Glomerular visceral epithelial cell (primary cell): ENCODE data around the gene RNF222.
"Not testable (repeated sequence)": the region's sequence is repeated elsewhere in the genome, so short reads cannot be mapped to it uniquely, and the experiment has no call there.

Experiments
- DNase-seq: peaks from one replicate; pipeline ENCODE4 v3.0.0-alpha.2; 2016; ENCODE audit errors: extremely low spot score

Gene RNF222

GRCh38 chr17:8410883-8411238, 13.2 kb upstream of the RNF222 start:
- DNase-seq: no peak

DNA sequence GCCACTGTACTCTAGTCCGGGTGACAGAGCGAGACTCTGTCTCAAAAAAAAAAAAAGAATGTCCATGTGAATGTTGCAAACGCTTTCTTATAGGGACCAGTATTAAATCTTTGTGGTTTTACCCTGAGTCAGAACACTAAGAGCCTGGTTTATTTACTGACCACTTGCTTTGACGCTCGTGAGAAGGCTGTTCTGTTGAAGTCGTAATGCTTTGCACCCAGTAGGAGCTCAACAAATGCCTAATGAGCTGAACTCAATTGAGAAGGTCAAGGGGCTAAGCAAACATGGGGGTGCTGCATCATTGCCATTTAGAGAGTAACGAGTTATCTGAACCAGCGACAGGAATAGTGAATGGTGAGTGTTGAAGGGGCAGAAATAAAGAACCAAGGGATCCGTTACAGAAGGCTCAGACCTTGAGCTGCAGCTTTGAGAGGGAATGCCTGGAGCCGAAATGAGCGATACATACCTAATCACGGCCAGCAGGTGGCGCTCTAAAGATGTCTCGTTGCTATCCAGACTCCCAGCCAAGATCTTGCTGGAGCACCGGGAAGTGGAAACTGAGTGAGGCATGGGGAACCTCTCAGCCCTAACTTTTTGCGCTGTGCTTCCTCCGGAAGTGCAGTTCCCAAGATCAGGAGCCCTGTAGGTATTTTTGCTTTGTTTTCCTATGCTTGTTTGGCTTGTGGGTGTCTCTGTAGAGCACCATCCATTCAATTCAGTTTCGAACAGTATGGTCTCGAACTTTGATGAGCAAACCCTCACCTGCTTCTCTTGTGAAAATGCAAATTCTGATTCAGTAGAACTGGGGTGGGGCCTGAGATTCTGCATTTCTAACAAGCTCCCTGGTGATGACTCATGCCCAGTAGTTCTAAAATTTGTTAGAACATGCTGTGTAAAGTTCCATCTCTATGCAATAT, 12.6 kb upstream of the RNF222 start:
- DNase-seq: peak; percentile 86

GRCh38 chr17:8408371-8408770, 10.7 kb upstream of the RNF222 start:
- DNase-seq: peak; percentile 40

GRCh38 chr17:8406174-8406573, 8.5 kb upstream of the RNF222 start:
- DNase-seq: no peak

DNA sequence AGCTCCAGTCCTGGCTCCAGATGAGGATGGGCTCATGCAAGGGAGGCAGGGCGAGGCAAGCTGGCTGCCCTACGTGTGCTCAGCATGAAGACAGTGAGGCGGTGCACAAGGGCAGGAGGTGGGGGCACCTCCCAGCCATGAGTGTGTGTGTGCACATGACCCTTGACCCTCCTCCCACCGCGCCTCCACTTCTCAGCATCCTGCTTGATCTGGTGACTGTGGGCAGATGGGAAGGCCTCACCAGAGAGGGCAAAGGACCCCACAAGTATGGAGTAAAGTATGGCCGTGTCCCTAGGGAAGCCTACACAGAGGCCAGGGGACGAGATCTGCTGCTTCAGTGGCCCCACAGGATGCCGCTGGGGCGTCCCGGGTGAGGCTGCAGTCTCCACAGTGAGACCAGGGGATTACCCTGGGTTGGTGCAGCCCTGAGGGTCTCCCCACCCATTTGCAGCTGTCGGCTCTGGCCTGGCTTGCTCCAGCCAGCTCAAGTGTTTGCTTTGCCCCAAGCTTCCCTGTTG, 7.9 kb upstream of the RNF222 start:
- DNase-seq: no peak

DNA sequence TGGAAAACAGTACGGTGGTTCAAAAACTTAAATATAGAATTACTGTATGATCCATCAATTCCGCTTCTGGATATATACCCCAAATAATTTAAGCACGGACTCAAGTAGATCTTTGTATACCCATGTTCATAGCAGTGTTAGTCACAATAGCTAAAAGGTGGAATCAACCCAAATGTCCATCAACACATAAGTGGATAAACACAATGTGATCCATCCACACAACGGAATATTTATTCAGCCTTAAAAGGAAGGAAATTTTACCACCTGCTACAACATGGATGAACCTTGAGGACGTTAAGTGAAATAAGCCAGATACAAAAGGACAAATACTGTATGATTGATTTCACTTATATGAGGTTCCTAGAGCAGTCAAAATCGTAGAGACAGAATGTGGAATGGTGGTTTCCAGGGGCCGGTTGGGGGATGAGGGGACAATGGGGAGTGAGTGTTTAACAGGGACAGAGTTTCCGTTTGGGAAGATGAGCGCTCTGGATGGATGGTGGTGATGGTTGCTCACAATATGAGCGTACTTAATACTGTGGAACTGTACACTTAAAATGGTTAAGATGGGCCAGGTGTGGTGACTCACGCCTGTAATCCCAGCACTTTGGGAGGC, 5.4 kb upstream of the RNF222 start:
- no peak for DNase-seq

DNA sequence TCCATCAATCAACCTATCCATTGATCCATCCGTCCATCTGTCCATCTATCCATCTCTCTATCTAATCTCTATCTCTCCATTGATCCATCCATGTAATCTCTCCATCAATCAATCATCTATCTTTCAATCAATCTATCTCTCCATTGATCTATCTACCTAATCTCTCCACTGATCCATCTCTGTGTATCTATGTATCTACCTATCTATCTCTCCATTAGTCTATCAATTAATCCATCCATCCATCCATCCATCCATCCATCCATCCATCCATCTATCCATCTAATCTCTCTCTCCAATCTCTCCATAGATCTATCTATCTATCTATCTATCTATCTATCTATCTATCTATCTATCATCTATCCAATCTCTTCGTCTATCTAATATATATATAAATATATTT, 3.5 kb upstream of the RNF222 start:
- DNase-seq: no peak

DNA sequence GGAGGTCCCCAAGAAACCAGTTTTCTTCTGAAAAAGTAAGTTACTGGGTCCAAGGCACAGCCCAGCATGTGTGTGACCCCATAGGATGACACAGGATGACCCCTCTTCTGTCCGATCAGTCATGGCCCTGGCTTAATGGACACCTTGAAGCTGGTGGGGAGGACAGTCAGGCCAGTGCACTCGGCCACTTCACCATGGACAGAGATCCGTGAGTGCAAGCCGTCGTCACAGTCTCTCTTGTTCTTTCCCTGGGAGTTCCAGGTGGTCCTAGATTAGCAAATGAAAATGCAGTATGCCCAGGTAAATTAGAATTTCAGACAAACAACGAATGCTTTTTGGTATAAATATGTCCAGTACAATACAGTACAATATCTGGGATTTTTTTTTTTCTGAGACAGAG, 1.4 kb upstream of the RNF222 start:
- DNase-seq: no peak

DNA sequence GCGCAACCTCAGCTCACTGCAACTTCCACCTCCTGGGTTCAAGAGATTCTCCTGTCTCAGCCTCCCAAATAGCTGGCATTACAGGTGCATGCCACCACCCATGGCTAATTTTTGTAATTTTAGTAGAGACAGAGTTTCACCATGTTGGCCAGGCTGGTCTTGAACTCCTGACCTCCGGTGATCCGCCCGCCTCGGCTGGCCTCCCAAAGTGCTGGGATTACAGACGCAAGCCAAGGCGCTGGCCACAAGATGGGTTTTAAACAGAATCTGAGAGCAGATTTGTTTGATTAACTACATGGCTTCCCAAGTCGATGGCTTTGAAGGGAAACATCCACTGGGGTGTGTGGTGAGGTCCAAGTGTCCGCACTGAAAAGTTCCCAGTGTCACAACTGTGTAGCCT, 3.1 kb downstream of the RNF222 start:
- not testable (repeated sequence) for DNase-seq

- peak; percentile 23 for DNase-seq
Observed at GRCh38 chr17:8393470-8394231, 4.0 kb downstream of the RNF222 start.

DNA sequence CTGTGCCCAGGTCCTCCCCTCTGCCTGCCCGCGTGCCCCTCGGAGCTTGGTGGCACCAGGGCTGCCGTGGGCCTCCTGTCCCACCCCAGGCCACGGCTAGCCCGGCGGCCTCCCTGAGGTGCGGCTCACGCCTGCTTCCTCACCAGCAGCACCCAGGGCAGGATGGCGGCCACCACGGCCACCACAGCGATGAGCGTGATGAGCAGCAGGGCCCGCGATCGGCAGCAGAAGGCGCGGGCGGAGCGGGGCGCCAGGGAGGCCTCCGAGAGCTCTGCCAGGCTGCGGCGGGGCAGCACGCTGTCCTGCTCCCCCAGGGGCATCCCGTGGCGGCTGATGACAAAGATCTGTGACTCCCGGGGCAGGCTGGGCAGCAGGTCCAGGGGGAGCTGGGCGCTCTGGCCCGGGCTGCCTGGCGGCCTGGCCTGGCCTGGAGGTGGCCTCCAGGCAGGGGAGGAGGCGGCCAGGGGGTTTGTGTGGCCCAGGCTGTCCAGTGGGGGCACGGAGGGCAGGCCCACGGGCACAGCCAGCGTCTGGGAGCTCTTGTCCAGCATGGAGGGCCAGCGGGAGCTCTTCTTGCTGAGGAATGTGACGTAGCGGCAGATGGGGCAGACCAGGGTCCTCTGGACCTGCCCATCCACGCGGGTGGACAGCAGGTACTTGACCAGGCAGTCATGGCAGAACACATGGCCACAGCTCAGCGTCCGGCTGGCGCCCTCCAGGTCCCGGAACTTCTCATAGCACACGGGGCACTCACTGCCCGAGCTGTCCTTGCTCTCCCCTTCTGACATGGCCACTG, 4.8 kb downstream of the RNF222 start:
- no peak for DNase-seq

DNA sequence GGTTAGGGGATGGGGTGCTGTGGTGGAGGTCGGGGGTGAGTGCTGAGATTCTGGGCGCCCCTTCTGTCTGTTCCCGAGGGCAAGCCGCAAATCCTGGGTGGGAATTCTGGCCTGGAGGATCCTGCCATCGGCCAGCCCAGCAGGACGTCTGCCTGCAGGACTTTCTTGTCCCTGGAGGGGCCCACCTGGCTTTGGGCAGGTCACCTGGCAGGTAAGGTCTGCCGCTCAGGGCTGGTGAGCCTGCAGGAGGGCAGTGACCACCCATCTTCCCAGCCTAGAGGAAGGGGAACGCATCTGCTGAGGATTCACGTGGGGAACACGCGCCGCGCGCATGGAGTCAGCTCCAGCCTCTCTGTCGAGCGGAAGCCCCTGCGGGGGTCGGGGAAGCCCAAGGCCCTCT, 5.4 kb downstream of the RNF222 start:
- no peak for DNase-seq

DNA sequence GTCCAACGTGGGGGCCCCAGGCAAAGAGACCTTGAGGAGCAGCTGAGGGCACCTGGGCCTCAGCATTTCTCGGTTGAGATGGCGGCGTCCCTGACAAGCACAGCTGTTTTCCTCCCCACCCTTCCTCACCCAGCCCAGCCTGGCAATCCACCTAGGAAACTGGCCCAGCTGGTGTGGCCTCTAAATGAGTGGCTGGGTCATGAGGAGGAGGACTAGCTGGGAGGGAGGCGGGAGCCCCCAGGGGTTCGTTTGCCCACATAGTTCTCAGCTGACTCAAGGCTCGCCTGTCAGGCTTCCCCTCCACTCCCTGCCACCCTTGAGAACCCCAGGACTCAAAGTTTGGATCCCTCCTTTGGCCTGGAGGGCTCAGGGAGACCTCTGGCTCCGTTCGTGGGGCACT, 5.9 kb downstream of the RNF222 start:
- peak; percentile 24 for DNase-seq

DNA sequence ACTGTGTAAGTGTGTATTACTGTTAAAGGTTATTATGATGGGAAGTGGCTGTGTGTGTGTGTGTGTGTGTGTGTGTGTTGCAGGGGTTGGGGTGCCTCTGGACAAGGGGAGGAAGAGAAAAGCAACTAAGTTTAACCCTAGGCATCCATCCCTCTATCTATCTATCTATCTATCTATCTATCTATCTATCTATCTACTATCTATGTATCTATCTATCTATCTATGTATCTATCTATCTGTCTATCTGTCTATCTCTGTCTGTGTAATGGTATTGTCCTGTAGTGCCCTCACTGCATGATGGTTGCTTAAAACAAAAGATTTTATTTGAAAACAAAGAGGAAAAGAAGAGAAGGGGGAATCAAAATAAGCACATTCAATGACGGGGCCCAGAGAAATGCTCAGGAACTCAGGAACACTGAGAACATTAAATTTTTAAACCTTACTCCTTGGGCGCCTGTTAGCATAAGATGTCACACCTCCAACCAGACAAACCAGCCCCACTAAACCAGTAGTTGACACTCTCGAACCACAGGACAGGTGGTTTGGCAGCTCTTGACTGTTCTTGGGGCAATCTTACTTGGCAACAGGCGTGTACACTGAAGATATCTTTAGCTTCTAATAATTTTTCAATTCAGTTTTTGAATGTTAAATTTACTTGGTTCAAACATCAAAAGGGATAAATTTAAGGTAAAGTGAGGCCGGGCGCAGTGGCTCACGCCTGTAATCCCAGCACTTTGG, 9.5 kb downstream of the RNF222 start:
- no peak for DNase-seq

DNA sequence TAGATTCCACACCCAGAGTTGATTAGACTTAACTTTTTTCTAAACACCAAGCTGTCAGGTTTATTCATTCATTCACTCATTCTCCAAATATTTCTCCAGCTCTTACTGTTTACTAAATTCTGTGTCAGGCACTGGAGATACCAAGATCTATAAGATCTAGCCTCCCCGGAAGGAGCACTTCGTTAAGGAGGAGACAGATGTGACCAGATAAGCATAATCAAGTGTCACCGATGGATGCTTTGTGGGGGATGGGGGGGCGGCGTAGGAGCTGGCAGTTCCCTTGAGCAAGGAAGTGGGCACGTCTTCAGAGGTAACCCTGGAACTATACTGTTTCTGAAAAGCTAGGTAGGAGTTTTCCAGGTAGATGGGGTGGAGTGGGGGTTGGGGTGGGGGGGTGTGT, 10.8 kb downstream of the RNF222 start:
- DNase-seq: no peak

GRCh38 chr17:8384801-8385378, 12.7 kb downstream of the RNF222 start:
- peak; percentile 88 for DNase-seq

DNA sequence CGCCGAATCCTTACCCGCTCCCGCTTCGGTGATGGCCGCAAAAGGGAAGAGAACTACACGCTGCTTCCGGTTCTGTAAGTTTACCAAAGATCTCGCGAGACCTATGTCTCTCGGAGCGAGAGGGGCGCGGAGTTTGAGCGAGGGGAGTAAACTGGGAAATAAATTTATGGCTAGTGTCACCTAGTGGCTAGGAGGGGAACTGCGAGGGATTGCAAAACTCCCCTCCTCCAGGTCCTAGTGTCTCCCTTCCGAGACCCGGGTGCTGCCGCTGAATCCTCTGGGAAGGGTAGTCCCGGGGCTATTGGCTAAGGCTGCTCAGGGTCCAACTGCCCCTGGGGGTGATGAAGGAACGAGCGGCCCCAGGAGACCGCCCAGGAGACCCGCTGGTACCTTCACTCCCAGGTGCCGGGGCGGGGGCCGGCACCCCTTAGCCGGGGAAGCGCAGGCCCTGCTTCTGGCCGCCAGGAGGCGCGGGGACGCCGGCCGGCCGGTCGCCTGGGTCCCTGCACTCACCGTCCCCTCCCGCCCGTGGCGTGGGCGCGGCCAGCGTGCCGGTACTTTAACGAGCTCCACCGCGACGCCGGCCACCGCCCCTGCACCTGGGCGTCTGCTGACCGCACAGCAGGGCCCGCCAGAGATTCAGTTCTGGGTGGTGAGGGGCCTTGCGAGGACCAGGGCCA, 14.3 kb downstream of the RNF222 start, which contains the start of gene RPL26:
TSS of gene RPL26 (minus strand) at position 51 of the 680 bp plus-strand sequence. CDS start 883 bp downstream, outside the sequence.
- peak; percentile 99 for DNase-seq

DNA sequence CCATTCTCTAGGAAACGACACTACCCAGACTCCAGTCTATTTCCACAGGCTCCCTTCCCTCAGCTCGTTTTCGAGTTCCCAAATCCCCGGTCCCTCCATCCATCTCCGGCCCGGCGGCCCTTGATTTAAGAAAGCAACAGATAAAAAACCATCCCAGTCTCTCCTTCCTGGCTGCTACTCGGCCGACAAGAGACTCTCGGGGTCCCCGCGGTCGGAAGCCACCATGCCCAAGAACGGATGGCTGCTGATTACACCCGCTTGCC, 14.8 kb downstream of the RNF222 start:
- DNase-seq: no peak

GRCh38 chr17:8382052-8382879, 15.4 kb downstream of the RNF222 start:
- peak; percentile 24 for DNase-seq
